HL-60 (cell line): ENCODE data around the gene POMP.

Experiments
- DNase-seq, 2 experiments: peaks; one replicate each; pipeline ENCODE4 v3.0.0-alpha.2; 2010 to 2020; ENCODE audit warnings: low read depth in 1 of 2, low spot score in 1 of 2
- H3K27ac ChIP-seq: fragments of 250-450 bp; sonication (Bioruptor Pico); replicated peaks from 2 replicates; pipeline ENCODE4 v1.5.1; 2020; ENCODE audit warnings: mild to moderate bottlenecking, moderate library complexity
- H3K27me3 ChIP-seq: fragments of 250-450 bp; sonication (Bioruptor Pico); 2 replicates; pipeline ENCODE4 v1.5.1; 2021; ENCODE audit warnings: mild to moderate bottlenecking, moderate library complexity; ENCODE audit not compliant: insufficient read depth, poor library complexity, severe bottlenecking
- H3K4me3 ChIP-seq: replicated peaks from 2 replicates; pipeline ENCODE4 v1.5.1; 2011; ENCODE audit warnings: mild to moderate bottlenecking, control low read depth, low read length; ENCODE audit not compliant: insufficient read depth
- GABPA ChIP-seq: IDR thresholded peaks from 2 replicates; pipeline ENCODE4 v1.6.1; 2012; ENCODE audit warnings: low read depth
- POLR2AphosphoS5 ChIP-seq: IDR thresholded peaks from 2 replicates; pipeline ENCODE4 v1.6.1; 2012; ENCODE audit warnings: low read depth
- SPI1 ChIP-seq: IDR thresholded peaks from 2 replicates; pipeline ENCODE4 v1.6.1; 2012; ENCODE audit warnings: low read depth, mild to moderate bottlenecking, borderline replicate concordance
- TF ChIP-seq, protein P1 (sequence below): IDR thresholded peaks from 2 replicates; pipeline ENCODE4 v1.6.1; 2012; ENCODE audit warnings: low read depth; ENCODE audit not compliant: insufficient replicate concordance
- TF ChIP-seq, protein P2 (sequence below): IDR thresholded peaks from one replicate; pipeline ENCODE4 v1.5.1; 2011; ENCODE audit warnings: low read length, control low read depth, inconsistent platforms; ENCODE audit not compliant: insufficient read depth

The POMP gene

DNA sequence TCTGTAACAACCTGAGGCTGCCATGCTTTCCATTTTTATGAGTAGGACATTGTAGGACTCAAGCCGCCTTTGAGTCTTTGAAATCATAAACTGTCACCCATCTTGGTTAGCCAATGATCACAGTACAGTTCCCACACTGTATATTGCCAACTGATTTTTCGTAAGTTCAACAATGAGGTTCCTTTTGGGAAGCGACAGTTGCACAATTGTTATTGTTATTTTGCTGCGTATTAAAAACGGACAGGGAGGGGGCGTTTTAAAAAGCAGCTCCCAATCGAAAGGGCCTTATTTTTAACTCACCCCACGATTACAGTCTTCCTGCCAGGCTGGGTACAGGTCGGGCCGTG lies 59.2 kb downstream of the POMP start:
- no peak for TF ChIP-seq POLR2AphosphoS5
- no peak for TF ChIP-seq GABPA
- no peak for TF ChIP-seq SPI1
- TF ChIP-seq, protein P1, sequence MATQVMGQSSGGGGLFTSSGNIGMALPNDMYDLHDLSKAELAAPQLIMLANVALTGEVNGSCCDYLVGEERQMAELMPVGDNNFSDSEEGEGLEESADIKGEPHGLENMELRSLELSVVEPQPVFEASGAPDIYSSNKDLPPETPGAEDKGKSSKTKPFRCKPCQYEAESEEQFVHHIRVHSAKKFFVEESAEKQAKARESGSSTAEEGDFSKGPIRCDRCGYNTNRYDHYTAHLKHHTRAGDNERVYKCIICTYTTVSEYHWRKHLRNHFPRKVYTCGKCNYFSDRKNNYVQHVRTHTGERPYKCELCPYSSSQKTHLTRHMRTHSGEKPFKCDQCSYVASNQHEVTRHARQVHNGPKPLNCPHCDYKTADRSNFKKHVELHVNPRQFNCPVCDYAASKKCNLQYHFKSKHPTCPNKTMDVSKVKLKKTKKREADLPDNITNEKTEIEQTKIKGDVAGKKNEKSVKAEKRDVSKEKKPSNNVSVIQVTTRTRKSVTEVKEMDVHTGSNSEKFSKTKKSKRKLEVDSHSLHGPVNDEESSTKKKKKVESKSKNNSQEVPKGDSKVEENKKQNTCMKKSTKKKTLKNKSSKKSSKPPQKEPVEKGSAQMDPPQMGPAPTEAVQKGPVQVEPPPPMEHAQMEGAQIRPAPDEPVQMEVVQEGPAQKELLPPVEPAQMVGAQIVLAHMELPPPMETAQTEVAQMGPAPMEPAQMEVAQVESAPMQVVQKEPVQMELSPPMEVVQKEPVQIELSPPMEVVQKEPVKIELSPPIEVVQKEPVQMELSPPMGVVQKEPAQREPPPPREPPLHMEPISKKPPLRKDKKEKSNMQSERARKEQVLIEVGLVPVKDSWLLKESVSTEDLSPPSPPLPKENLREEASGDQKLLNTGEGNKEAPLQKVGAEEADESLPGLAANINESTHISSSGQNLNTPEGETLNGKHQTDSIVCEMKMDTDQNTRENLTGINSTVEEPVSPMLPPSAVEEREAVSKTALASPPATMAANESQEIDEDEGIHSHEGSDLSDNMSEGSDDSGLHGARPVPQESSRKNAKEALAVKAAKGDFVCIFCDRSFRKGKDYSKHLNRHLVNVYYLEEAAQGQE = no peak
- TF ChIP-seq, protein P2, sequence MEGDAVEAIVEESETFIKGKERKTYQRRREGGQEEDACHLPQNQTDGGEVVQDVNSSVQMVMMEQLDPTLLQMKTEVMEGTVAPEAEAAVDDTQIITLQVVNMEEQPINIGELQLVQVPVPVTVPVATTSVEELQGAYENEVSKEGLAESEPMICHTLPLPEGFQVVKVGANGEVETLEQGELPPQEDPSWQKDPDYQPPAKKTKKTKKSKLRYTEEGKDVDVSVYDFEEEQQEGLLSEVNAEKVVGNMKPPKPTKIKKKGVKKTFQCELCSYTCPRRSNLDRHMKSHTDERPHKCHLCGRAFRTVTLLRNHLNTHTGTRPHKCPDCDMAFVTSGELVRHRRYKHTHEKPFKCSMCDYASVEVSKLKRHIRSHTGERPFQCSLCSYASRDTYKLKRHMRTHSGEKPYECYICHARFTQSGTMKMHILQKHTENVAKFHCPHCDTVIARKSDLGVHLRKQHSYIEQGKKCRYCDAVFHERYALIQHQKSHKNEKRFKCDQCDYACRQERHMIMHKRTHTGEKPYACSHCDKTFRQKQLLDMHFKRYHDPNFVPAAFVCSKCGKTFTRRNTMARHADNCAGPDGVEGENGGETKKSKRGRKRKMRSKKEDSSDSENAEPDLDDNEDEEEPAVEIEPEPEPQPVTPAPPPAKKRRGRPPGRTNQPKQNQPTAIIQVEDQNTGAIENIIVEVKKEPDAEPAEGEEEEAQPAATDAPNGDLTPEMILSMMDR = no peak
- H3K27me3 ChIP-seq = peaks cover 25% of the 10 kb centered on the region
- DNase-seq = peak in 1 of 2 experiments; percentile 24
- H3K4me3 ChIP-seq = peak overlapping the region; percentile 68
- no peak overlapping the region for H3K27ac ChIP-seq

DNA sequence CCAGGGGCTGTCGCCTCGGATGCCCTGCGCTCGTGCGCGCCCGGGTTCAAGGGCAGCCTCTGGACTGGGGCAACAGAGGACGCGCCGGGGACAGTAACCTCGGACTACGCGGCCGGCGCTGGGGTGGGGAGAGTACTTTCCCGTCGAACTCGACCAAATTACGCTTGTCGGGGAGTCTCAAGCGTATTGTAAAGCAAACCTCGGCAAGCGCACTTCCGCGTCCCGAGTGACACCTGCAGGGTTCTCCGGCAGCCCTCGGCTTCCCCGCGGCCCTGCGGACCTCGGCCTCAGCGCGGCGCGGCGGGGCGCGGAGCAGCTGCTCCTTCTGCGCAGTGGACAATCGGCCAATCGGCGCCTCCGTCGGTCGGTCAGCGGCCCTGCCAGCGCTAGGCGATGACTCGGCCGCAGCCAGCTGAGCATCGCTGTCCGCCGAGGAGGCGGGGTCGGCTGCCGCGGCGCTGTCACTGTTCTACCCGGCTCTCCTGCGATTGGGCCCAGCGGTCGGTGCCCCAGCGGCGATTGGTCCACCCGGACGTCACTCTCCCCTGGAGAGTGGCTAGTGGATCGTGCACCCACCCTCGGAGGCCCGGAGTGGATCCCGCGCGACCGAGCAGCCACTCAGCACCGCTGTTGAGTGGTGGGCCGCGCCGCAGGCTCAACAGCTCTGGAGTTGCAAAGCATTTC lies 59.8 kb downstream of the POMP start, which contains the start of gene SLC46A3:
SLC46A3 (minus strand) TSS at position 428 of the 684 bp plus-strand sequence. CDS start 972 bp downstream, outside the sequence.
- Histone ChIP-seq H3K27ac (no peak within 1 kb of the TSS), H3K27me3 (peaks cover 25% of the 10 kb centered on the region), H3K4me3 (peak within 1 kb of the TSS; percentile 68)
- peak; percentile 40 to 79 for DNase-seq
- no peak for TF ChIP-seq POLR2AphosphoS5

DNA sequence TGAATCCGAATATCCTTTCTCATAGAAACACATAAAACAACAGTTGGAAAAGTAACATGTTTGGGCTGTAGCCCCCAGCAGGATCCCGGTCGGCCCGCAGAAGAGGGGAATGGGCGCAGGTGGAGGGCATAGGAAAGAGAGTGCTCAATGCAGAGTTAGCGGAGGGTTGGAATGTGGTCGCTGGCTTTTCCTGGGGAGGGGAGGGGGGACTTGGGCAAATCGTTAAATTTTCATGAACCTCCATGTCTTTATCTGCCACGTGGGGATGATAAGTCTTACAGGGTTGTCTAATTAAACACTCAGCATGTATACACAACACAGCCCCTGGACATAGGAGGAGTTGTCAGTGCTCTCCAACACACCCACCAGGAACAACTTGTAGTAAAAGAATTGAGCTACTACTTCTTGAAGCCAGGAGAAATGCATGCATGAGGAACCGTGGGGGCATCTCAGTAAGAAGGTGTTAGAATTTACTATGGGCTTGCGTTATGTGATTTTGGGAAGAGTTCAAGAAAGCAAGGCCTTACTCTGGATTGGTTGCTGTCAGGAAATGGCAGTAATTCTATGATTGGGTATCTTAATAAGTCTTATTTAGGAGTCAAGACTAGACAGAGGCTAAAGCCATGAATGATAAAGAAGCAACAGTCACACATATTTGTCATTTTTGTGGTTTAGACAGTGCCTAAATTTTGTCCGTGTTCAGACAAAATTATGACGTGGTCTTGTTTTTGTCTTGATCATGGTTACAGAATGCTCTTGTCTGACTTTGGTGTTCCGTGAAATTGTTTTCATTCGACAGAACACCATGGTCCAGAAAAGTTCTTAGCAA lies 60.5 kb downstream of the POMP start:
- DNase-seq = no peak
- no peak overlapping the region for H3K27ac ChIP-seq
- TF ChIP-seq POLR2AphosphoS5 (no peak), GABPA (no peak), SPI1 (no peak)
- TF ChIP-seq, protein P2 = no peak
- peak overlapping the region; percentile 68; the same call in 1 of the 2 replicates for H3K4me3 ChIP-seq
- H3K27me3 ChIP-seq = peaks cover 25% of the 10 kb centered on the region

DNA sequence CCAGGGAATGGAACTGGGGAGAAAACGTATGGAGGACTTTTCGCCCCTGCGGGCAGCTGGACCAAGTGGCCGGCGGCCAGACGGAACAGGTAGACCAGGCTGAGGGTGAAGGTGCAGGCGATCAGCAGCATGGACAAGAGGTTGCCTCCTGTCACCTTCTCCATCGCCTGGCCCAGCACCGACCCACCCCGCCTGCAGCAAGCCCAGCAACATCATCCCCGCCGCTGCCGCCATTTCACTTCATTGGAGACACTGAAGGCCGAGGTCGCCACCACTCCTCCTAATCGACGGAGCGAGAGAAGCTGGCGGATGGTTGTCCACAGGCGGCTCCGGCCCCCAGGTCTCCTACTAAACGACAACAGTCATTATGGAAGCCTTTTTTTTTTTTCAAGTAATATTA lies 64.9 kb downstream of the POMP start:
- TF ChIP-seq POLR2AphosphoS5 (no peak), SPI1 (no peak)
- no peak overlapping the region for H3K27ac ChIP-seq
- H3K4me3 ChIP-seq = no peak overlapping the region

DNA sequence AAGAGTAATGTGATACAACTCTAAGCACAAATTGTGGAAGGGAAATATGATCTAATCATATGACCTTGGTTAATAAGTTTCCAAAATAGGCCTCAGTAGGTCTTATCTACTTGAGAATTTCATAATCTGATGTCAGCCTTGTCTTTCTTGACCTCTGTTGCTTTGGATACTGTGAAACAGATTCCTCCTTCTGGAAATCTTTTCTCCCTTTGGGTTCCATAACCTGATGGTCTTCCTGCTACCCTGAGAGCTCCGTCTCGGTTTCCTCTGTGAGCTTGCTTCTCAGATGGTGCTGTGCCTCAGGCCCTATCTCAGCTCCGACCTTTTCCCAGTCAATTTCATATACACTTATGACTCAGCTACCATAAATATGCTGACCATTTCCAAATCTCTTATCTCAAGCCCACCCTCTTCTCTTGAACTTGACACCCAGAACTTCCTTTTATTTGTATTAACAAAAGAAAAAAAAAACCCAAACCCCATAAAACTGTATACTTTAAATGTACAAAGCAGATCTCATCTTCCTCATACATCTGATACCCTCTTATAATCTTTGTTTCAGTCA lies 66.2 kb downstream of the POMP start:
- no peak overlapping the region for H3K4me3 ChIP-seq

More for the DNA sequence above, 64.9 kb downstream of the POMP start:
- peaks cover 30% of the 10 kb centered on the region for H3K27me3 ChIP-seq
- no peak for DNase-seq

More for the DNA sequence above, 66.2 kb downstream of the POMP start:
- Histone ChIP-seq H3K27me3 (peaks cover 23% of the 10 kb centered on the region), H3K27ac (no peak overlapping the region)
- no peak for TF ChIP-seq GABPA
- no peak for TF ChIP-seq SPI1
- TF ChIP-seq, protein P1 = no peak
- TF ChIP-seq POLR2AphosphoS5 = no peak
- TF ChIP-seq, protein P2 = no peak
- DNase-seq = no peak
